HEK293 (cell line): ENCODE data around the gene TBC1D22A.
A peak's percentile ranks its signal among the peaks of the same experiment; 100 is the strongest.

Experiments
- CTCF ChIA-PET: fragments of 350-600 bp; formaldehyde crosslinking; extraction: SDS; loops from one replicate; lab custom pipeline; 2021; ENCODE audit warnings: antibody characterized with exemption; lab: Yijun Ruan, JAX
- POLR2A ChIA-PET: fragments of 300-600 bp; formaldehyde crosslinking; extraction: SDS; loops from one replicate; lab custom pipeline; 2020; ENCODE audit warnings: antibody characterized with exemption, inconsistent platforms; lab: Yijun Ruan, JAX
- H3K27ac ChIP-seq: fragments of 200-500 bp; sonication (Bioruptor generic); 2 replicates; pipeline ENCODE4 v1.5.1; 2014; ENCODE audit warnings: low read depth, low read length, control low read depth, inconsistent platforms; ENCODE audit errors: extremely low read depth
- H3K36me3 ChIP-seq, 2 experiments: fragments of 200-500 bp in 1 of 2; sonication (Bioruptor generic) in 1 of 2; 1 replicate in 1 of 2; 2 replicates in 1 of 2; pipeline ENCODE4 v1.5.1; 2014 to 2017; ENCODE audit warnings: inconsistent platforms in 2 of 2, low read length in 2 of 2; ENCODE audit not compliant: control insufficient read depth in 2 of 2, insufficient read depth in 1 of 2
- H3K4me1 ChIP-seq: fragments of 200-500 bp; sonication (Bioruptor generic); 2 replicates; pipeline ENCODE4 v1.5.1; 2014; ENCODE audit warnings: mild to moderate bottlenecking, low read length, inconsistent platforms; ENCODE audit not compliant: control insufficient read depth, insufficient read depth
- H3K4me3 ChIP-seq: 2 replicates; pipeline ENCODE4 v1.5.1; 2011; ENCODE audit warnings: low read depth, mild to moderate bottlenecking, control low read depth, low read length, moderate library complexity
- H3K9me3 ChIP-seq: fragments of 200-500 bp; sonication (Bioruptor generic); 2 replicates; pipeline ENCODE4 v1.5.1; 2014; ENCODE audit warnings: low read depth, low read length, inconsistent platforms; ENCODE audit not compliant: control insufficient read depth, insufficient read depth
- ATF2 ChIP-seq: fragments of 450-650 bp; formaldehyde crosslinking; IDR thresholded peaks from 2 replicates; pipeline ENCODE4 v1.5.1; 2016; ENCODE audit warnings: missing biosample characterization, missing genetic modification characterization, low read depth
- BCL11A ChIP-seq: fragments of 450-650 bp; formaldehyde crosslinking; IDR thresholded peaks from 2 replicates; pipeline ENCODE4 v1.5.1; 2016; ENCODE audit warnings: low read depth, missing biosample characterization, missing genetic modification characterization
- GLI4 ChIP-seq: fragments of 450-650 bp; formaldehyde crosslinking; IDR thresholded peaks from 2 replicates; pipeline ENCODE4 v1.5.1; 2016; ENCODE audit warnings: missing biosample characterization, missing genetic modification characterization
- PRDM1 ChIP-seq: fragments of 450-650 bp; formaldehyde crosslinking; IDR thresholded peaks from 2 replicates; pipeline ENCODE4; 2016; ENCODE audit warnings: missing biosample characterization, missing genetic modification characterization
- ZIC2 ChIP-seq: fragments of 450-650 bp; formaldehyde crosslinking; IDR thresholded peaks from 2 replicates; pipeline ENCODE4 v1.5.1; 2016; ENCODE audit warnings: missing biosample characterization, missing genetic modification characterization
- ZNF132 ChIP-seq: fragments of 450-650 bp; formaldehyde crosslinking; IDR thresholded peaks from 2 replicates; pipeline ENCODE4 v1.5.1; 2017; ENCODE audit warnings: missing biosample characterization, missing genetic modification characterization, borderline replicate concordance
- ZNF221 ChIP-seq: fragments of 450-650 bp; formaldehyde crosslinking; IDR thresholded peaks from 2 replicates; pipeline ENCODE4 v1.5.1; 2017; ENCODE audit warnings: missing biosample characterization, missing genetic modification characterization, borderline replicate concordance
- ZNF37A ChIP-seq: fragments of 450-650 bp; IDR thresholded peaks from 2 replicates; pipeline ENCODE4 v1.5.1; 2018; ENCODE audit warnings: missing biosample characterization, missing genetic modification characterization
- ZNF433 ChIP-seq: fragments of 450-650 bp; formaldehyde crosslinking; IDR thresholded peaks from 2 replicates; pipeline ENCODE4 v1.5.1; 2016; ENCODE audit warnings: missing biosample characterization, missing genetic modification characterization, low read depth
- ZNF610 ChIP-seq: fragments of 450-650 bp; formaldehyde crosslinking; IDR thresholded peaks from 2 replicates; pipeline ENCODE4 v1.5.1; 2016; ENCODE audit warnings: missing biosample characterization, missing genetic modification characterization, borderline replicate concordance
- ZNF664 ChIP-seq: fragments of 450-650 bp; formaldehyde crosslinking; IDR thresholded peaks from 2 replicates; pipeline ENCODE4 v1.5.1; 2016; ENCODE audit warnings: missing biosample characterization, missing genetic modification characterization
- ZNF701 ChIP-seq: fragments of 450-650 bp; formaldehyde crosslinking; IDR thresholded peaks from 2 replicates; pipeline ENCODE4 v1.5.1; 2016; ENCODE audit warnings: missing biosample characterization, missing genetic modification characterization
- ZNF792 ChIP-seq: fragments of 450-650 bp; formaldehyde crosslinking; IDR thresholded peaks from 2 replicates; pipeline ENCODE4 v1.5.1; 2016; ENCODE audit warnings: missing biosample characterization, missing genetic modification characterization
- TF ChIP-seq, protein P1 (sequence below): fragments of 450-650 bp; formaldehyde crosslinking; IDR thresholded peaks from 2 replicates; pipeline ENCODE4 v1.5.1; 2017; ENCODE audit warnings: missing biosample characterization, missing genetic modification characterization

TBC1D22A gene

DNA sequence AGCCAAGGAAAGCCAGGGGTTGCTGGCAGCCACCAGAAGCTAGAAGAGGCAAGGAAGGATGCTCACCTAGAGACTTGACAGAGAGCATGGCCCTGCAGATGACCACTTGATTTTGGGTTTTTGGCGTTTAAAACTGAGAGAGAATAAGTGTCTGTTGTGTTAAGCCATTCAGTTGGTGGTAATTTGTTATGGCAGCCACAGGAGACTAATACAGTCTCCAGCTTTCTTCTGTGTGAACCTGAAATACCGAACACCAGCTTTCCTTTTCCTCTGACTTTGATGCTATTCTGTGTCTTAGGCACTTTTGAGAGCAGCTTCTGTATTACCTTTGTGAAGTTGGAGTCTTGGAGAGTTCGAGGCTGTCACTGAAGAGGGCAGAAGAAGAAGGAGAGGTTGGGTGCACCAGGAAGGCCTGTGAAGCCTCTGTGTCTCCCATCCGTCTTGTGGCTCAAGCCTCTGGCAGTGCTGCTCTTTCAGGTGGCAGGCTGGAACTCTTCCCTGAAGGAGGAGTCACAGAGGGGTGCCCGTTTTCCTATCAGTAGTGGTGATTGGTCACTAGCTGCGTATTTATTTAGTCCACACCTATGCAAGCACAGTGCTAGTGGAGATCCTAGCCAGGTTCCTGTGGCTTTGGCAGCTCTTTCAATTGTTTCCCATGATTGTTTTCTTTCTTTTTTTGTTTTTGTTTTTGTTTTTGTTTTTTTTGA, 2.5 kb downstream of the TBC1D22A start:
- ChIA-PET POLR2A (interaction anchor here (0.6 to 0.8 kb wide), 2 partner anchors 9 to 16 kb away, joined by 3 to 7 read pairs; no protein-coding TSS in a partner anchor), CTCF (interaction anchor here (0.5 to 12.2 kb wide), 5 partner anchors 9 to 522 kb away, joined by 3 to 223 read pairs (median 3); no protein-coding TSS in a partner anchor)
- Histone ChIP-seq H3K36me3 (peaks cover 0 to 14% of the 10 kb centered on the region in 2 experiments; a peak in 2 of 3 replicates), H3K4me1 (peaks cover 7% of the 10 kb centered on the region), H3K27ac (peak overlapping the region; percentile 12; the same call in 1 of the 2 replicates), H3K4me3 (no peak overlapping the region), H3K9me3 (no peaks in the 10 kb centered on the region)
- no peak for TF ChIP-seq ZNF132 (tag by site-specific recombination)
- TF ChIP-seq, protein P1, sequence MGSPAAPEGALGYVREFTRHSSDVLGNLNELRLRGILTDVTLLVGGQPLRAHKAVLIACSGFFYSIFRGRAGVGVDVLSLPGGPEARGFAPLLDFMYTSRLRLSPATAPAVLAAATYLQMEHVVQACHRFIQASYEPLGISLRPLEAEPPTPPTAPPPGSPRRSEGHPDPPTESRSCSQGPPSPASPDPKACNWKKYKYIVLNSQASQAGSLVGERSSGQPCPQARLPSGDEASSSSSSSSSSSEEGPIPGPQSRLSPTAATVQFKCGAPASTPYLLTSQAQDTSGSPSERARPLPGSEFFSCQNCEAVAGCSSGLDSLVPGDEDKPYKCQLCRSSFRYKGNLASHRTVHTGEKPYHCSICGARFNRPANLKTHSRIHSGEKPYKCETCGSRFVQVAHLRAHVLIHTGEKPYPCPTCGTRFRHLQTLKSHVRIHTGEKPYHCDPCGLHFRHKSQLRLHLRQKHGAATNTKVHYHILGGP: no peak
- no peak for TF ChIP-seq BCL11A
- TF ChIP-seq ATF2: no peak
- no peak for TF ChIP-seq ZNF221 (tag by site-specific recombination)
- TF ChIP-seq ZNF701: no peak
- TF ChIP-seq ZNF792 (tag by site-specific recombination): no peak
- no peak for TF ChIP-seq ZIC2

GRCh38 chr22:46766611-46767010, 4.2 kb downstream of the TBC1D22A start:
- Histone ChIP-seq H3K4me3 (no peak overlapping the region), H3K36me3 (peaks cover 0 to 6% of the 10 kb centered on the region in 2 experiments; a peak in 2 of 3 replicates), H3K4me1 (peaks cover 4% of the 10 kb centered on the region), H3K9me3 (no peaks in the 10 kb centered on the region), H3K27ac (0 out of 2 replicates have a peak overlapping the region, but pooled peaks have one; percentile 16)
- TF ChIP-seq, protein P1: no peak
- peak; percentile 61 for TF ChIP-seq PRDM1 (tag by site-specific recombination)
- no peak for TF ChIP-seq ZNF610 (tag by site-specific recombination)
- ChIA-PET POLR2A (no interaction called here), CTCF (no interaction called here)

GRCh38 chr22:46767249-46767985, 5.0 kb downstream of the TBC1D22A start:
- ChIA-PET CTCF (interaction anchor here (2.3 kb wide), 1 partner anchor 9 kb away, joined by 8 read pairs; no protein-coding TSS in a partner anchor), POLR2A (no interaction called here)
- no peak overlapping the region for H3K4me3 ChIP-seq
- peaks cover 0 to 9% of the 10 kb centered on the region in 2 experiments; a peak in 2 of 3 replicates for H3K36me3 ChIP-seq
- TF ChIP-seq GLI4 (tag by site-specific recombination) (no peak), ZNF664 (tag by site-specific recombination) (no peak), ZNF37A (no peak), ZNF433 (tag by site-specific recombination) (no peak)
- H3K4me1 ChIP-seq: peaks cover 4% of the 10 kb centered on the region
- 0 out of 2 replicates have a peak overlapping the region, but pooled peaks have one; percentile 16 for H3K27ac ChIP-seq
- no peaks in the 10 kb centered on the region for H3K9me3 ChIP-seq
